ENCODE measurements around the gene ABCF1.

Gene ABCF1

GRCh38 chr6:30626484-30627366 is 55.5 kb downstream of the ABCF1 start, which contains the start of gene ATAT1:
ATAT1 (plus strand) TSS chr6:30626874.
- DNase-seq (peak; percentile 91), ATAC-seq (ENCODE audit: insufficient read depth, low read depth) (peak; percentile 97)
- peak within 1 kb of the TSS; percentile 82 for H3K27ac ChIP-seq (ENCODE audit: low read length)
- H3K4me1 ChIP-seq (ENCODE audit: insufficient read depth, low read length), result peaks cover 21% of the 10 kb centered on the region
- peak within 1 kb of the TSS; percentile 69 to 78 for H3K4me3 ChIP-seq (ENCODE audit: low read depth in 1 of 2, low read length in 2 of 2)
- H3K79me2 ChIP-seq (ENCODE audit: insufficient read depth, low read length), result peaks cover 24% of the 10 kb centered on the region
- 0 out of 2 replicates have a peak, but pooled peaks cover 2% of the 10 kb centered on the region for H4K20me1 ChIP-seq (ENCODE audit: insufficient read depth, low read length)
- no peak for TF ChIP-seq EZH2 (IDR thresholded peaks at IDR 0.05; ENCODE audit: borderline replicate concordance, low read depth, low read length, severe bottlenecking)
- peak; percentile 73 for TF ChIP-seq CTCF (IDR thresholded peaks at IDR 0.05; ENCODE audit: borderline replicate concordance, extremely low read depth, low read length, poor library complexity, severe bottlenecking)
- H3K36me3 ChIP-seq (ENCODE audit: insufficient read depth, low read length), result peaks cover 74% of the 10 kb centered on the region
- H3K4me2 ChIP-seq (ENCODE audit: insufficient read depth, low read length), result peak within 1 kb of the TSS; percentile 79
- no peaks in the 10 kb centered on the region for H3K27me3 ChIP-seq (ENCODE audit: insufficient read depth, low read length, poor library complexity)
- H2AFZ ChIP-seq (ENCODE audit: low read depth, low read length), result peak within 1 kb of the TSS; percentile 90
- H3K9ac ChIP-seq (ENCODE audit: low read depth, low read length), result peak within 1 kb of the TSS; percentile 83
- H3K9me3 ChIP-seq (ENCODE audit: insufficient read depth, low read length, severe bottlenecking), result no peaks in the 10 kb centered on the region

GRCh38 chr6:30635834-30636233 is 64.6 kb downstream of the ABCF1 start:
- Histone ChIP-seq H3K9me3 (ENCODE audit: insufficient read depth, low read length, severe bottlenecking) (no peaks in the 10 kb centered on the region), H3K4me2 (ENCODE audit: insufficient read depth, low read length) (no peak overlapping the region), H3K27ac (ENCODE audit: low read length) (no peak overlapping the region), H3K9ac (ENCODE audit: low read depth, low read length) (no peak overlapping the region), H3K4me1 (ENCODE audit: insufficient read depth, low read length) (no peaks in the 10 kb centered on the region), H3K79me2 (ENCODE audit: insufficient read depth, low read length) (no peaks in the 10 kb centered on the region), H2AFZ (ENCODE audit: low read depth, low read length) (no peak overlapping the region), H3K4me3 (ENCODE audit: low read depth in 1 of 2, low read length in 2 of 2) (no peak overlapping the region), H4K20me1 (ENCODE audit: insufficient read depth, low read length) (no peaks in the 10 kb centered on the region), H3K36me3 (ENCODE audit: insufficient read depth, low read length) (peaks cover 46% of the 10 kb centered on the region), H3K27me3 (ENCODE audit: insufficient read depth, low read length, poor library complexity) (no peaks in the 10 kb centered on the region)
- DNase-seq (no peak), ATAC-seq (ENCODE audit: insufficient read depth, low read depth) (no peak)
- no peak for TF ChIP-seq CTCF (IDR thresholded peaks at IDR 0.05; ENCODE audit: borderline replicate concordance, extremely low read depth, low read length, poor library complexity, severe bottlenecking)
- no peak for TF ChIP-seq EZH2 (IDR thresholded peaks at IDR 0.05; ENCODE audit: borderline replicate concordance, low read depth, low read length, severe bottlenecking)

GRCh38 chr6:30640481-30640880 is 69.2 kb downstream of the ABCF1 start:
- H3K27me3 ChIP-seq (ENCODE audit: insufficient read depth, low read length, poor library complexity), result no peaks in the 10 kb centered on the region
- ATAC-seq (ENCODE audit: insufficient read depth, low read depth) (no peak), DNase-seq (no peak)
- H3K4me3 ChIP-seq (ENCODE audit: low read depth in 1 of 2, low read length in 2 of 2), result no peak overlapping the region
- peaks cover 17% of the 10 kb centered on the region; the same call in 1 of the 2 replicates for H3K79me2 ChIP-seq (ENCODE audit: insufficient read depth, low read length)
- peaks cover 67% of the 10 kb centered on the region for H3K36me3 ChIP-seq (ENCODE audit: insufficient read depth, low read length)
- H3K9me3 ChIP-seq (ENCODE audit: insufficient read depth, low read length, severe bottlenecking), result no peaks in the 10 kb centered on the region
- no peak overlapping the region for H2AFZ ChIP-seq (ENCODE audit: low read depth, low read length)
- no peaks in the 10 kb centered on the region for H3K4me1 ChIP-seq (ENCODE audit: insufficient read depth, low read length)
- no peak overlapping the region for H3K27ac ChIP-seq (ENCODE audit: low read length)
- H4K20me1 ChIP-seq (ENCODE audit: insufficient read depth, low read length), result no peaks in the 10 kb centered on the region; the same call in 1 of the 2 replicates
- no peak overlapping the region for H3K9ac ChIP-seq (ENCODE audit: low read depth, low read length)
- H3K4me2 ChIP-seq (ENCODE audit: insufficient read depth, low read length), result no peak overlapping the region
- no peak for TF ChIP-seq CTCF (IDR thresholded peaks at IDR 0.05; ENCODE audit: borderline replicate concordance, extremely low read depth, low read length, poor library complexity, severe bottlenecking)
- TF ChIP-seq EZH2 (IDR thresholded peaks at IDR 0.05; ENCODE audit: borderline replicate concordance, low read depth, low read length, severe bottlenecking), result no peak

Data from DND-41 (cell line).